H1 (cell line): ENCODE data around the gene PLXNA4. TPM values are rescaled to one million over a fixed set of nuclear protein-coding genes. Genes with fewer than 3 reads are reported as not detected.

Experiments
- SP1 ChIP-seq: IDR thresholded peaks from 2 replicates; pipeline ENCODE4 v1.6.1; 2011; ENCODE audit warnings: low read depth, low read length
- polyA plus RNA-seq, 7 experiments: library from polyadenylated mRNA; depleted of rRNA in 3 of 7; stranded (reverse) in 5 of 7; unstranded in 2 of 7; fragments of >200 nt in 5 of 7; fragments of 200-250 nt in 2 of 7; gene quantifications; 1 replicate in 5 of 7; 2 replicates in 1 of 7; 4 replicates in 1 of 7; pipeline versions ENCODE4 v1.2.1 to v1.2.3, GENCODE V29; 2011 to 2013; ENCODE audit warnings: missing spikeins in 2 of 7, mixed read lengths in 2 of 7
- total RNA-seq: library from RNA; stranded (reverse); fragmentation: NEBNext Ultra II Directional; extraction: Animal tissue kit (Norgen Biotek cat#: 25700); gene quantifications from 2 replicates; pipeline ENCODE4 v1.2.1, GENCODE V29; 2021

PLXNA4 gene
- total and polyA plus RNA-seq, 2 of the 8 experiments (the other 6 are each of a cell fraction or from before 2014, with no cell fraction given): 0.76 to 0.79 TPM

DNA sequence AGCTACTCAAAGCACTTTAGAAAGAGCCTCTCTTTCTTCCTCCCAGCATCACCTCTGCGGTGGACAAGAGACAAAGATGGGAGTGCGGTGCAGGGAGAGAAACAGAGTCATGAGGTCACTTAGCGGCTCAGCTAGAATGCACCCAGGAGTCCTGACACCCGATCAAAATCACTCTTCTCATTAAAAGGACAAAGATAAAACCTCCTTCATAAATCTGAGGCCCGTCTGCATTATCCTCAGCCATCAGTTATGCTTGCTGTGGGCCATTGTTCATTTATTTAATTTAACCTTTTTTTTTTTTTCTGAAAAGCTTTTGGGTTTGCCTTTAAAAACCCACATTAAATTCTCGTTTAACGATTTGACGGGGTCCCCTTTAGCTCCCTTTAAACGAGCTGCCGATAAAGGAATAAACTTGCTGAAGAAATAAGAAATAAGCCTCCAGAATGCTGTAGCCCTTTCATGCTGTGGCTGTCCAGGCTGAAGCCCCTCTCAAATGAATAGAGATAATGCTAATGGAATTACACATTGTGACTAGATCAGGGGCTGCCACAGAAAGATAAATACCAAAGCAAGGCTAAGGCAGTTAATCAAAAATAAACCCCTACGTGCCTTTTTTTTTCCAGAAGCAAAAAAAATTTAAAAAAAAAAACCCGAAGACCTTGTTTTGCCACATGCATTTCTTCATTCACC, 16.1 kb upstream of the PLXNA4 start (continued):
- TF ChIP-seq SP1: no peak
